ENCODE results near the gene RHBDL3. TPM values are rescaled to one million over a fixed set of nuclear protein-coding genes. Genes with fewer than 3 reads are reported as not detected.

RHBDL3 gene
- total RNA-seq, 4 donors from 2014 or later: 0.27 to 0.64 TPM; not detected in 2

- intact Hi-C loops (cut with DNase I; ENCODE audit: low total_unique reads): no loop called here
- in situ Hi-C loops (cut with MboI; ENCODE audit: low pct_ligation_motif_present in 1 of 4, low pct_unique_long_range_greater_than_20kb in 1 of 4, low sequenced_read_pairs in 3 of 4): no loop called here
- Histone ChIP-seq H3K36me3 (no peaks in the 10 kb centered on the region), H3K9me3 (no peaks in the 10 kb centered on the region), H3K27me3 (peaks cover 82% of the 10 kb centered on the region), H3K27ac (no peak overlapping the region), H3K4me3 (no peak overlapping the region), H3K4me1 (peaks cover 9 to 25% (median 22%) of the 10 kb centered on the region in 4 donors)
- no peak for DNase-seq
- no peak for TF ChIP-seq CTCF (IDR thresholded peaks at IDR 0.05)
- TF ChIP-seq EP300 (IDR thresholded peaks at IDR 0.05; ENCODE audit: low read depth): no peak
- no peak for TF ChIP-seq POLR2AphosphoS5 (IDR thresholded peaks at IDR 0.05)
- TF ChIP-seq POLR2A (IDR thresholded peaks at IDR 0.05): no peak
- WGBS, 2 donors (ENCODE audit: low coverage in 1 of 2): 80% methylated on average over 11 of the region's 11 CpGs; no CpG with 5 or more reads in 1 of the 2 donors
These were observed 3.7 kb downstream of the RHBDL3 start for GRCh38 chr17:32269377-32269776.

- H3K36me3 ChIP-seq: no peaks in the 10 kb centered on the region
- intact Hi-C loops (cut with DNase I; ENCODE audit: low total_unique reads): no loop called here
- TF ChIP-seq EP300 (IDR thresholded peaks at IDR 0.05; ENCODE audit: low read depth): no peak
- TF ChIP-seq POLR2A (IDR thresholded peaks at IDR 0.05): no peak
- TF ChIP-seq POLR2AphosphoS5 (IDR thresholded peaks at IDR 0.05): no peak
- H3K4me1 ChIP-seq: peaks cover 5 to 9% (median 7%) of the 10 kb centered on the region in 4 donors
- 75 to 89% methylated on average over 8 of the region's 8 CpGs for WGBS, 2 donors (ENCODE audit: low coverage in 1 of 2)
- in situ Hi-C loops (cut with MboI; ENCODE audit: low pct_ligation_motif_present in 1 of 4, low pct_unique_long_range_greater_than_20kb in 1 of 4, low sequenced_read_pairs in 3 of 4): no loop called here
- H3K27me3 ChIP-seq: peaks cover 62% of the 10 kb centered on the region
- no peak for DNase-seq
- H3K9me3 ChIP-seq: no peaks in the 10 kb centered on the region
- H3K27ac ChIP-seq: no peak overlapping the region
- H3K4me3 ChIP-seq: no peak overlapping the region
These were observed 6.2 kb downstream of the RHBDL3 start for GRCh38 chr17:32271844-32272243.

- H3K27ac ChIP-seq: no peak overlapping the region
These were observed 8.5 kb downstream of the RHBDL3 start for GRCh38 chr17:32274101-32274500.

GRCh38 chr17:32274643-32275042, 9.0 kb downstream of the RHBDL3 start:
- TF ChIP-seq POLR2AphosphoS5 (IDR thresholded peaks at IDR 0.05) (no peak), CTCF (IDR thresholded peaks at IDR 0.05) (no peak), POLR2A (IDR thresholded peaks at IDR 0.05) (no peak), EP300 (IDR thresholded peaks at IDR 0.05; ENCODE audit: low read depth) (no peak)
- H3K4me1 ChIP-seq: no peaks in the 10 kb centered on the region
- H3K4me3 ChIP-seq: no peak overlapping the region
- H3K27ac ChIP-seq: no peak overlapping the region
- in situ Hi-C loops (cut with MboI; ENCODE audit: low pct_ligation_motif_present in 1 of 4, low pct_unique_long_range_greater_than_20kb in 1 of 4, low sequenced_read_pairs in 3 of 4): no loop called here
- 83 to 85% methylated on average over 4 to 6 of the region's 6 CpGs for WGBS, 2 donors (ENCODE audit: low coverage in 1 of 2)
- DNase-seq: no peak
- H3K9me3 ChIP-seq: no peaks in the 10 kb centered on the region
- H3K36me3 ChIP-seq: no peaks in the 10 kb centered on the region
- peaks cover 34% of the 10 kb centered on the region for H3K27me3 ChIP-seq
- intact Hi-C loops (cut with DNase I; ENCODE audit: low total_unique reads): no loop called here

More at GRCh38 chr17:32274101-32274500, 8.5 kb downstream of the RHBDL3 start:
- DNase-seq: no peak
- intact Hi-C loops (cut with DNase I; ENCODE audit: low total_unique reads) (no loop called here), in situ Hi-C loops (cut with MboI; ENCODE audit: low pct_ligation_motif_present in 1 of 4, low pct_unique_long_range_greater_than_20kb in 1 of 4, low sequenced_read_pairs in 3 of 4) (no loop called here)
- 70 to 85% methylated on average over 2 to 5 of the region's 5 CpGs for WGBS, 2 donors (ENCODE audit: low coverage in 1 of 2)
- Histone ChIP-seq H3K4me1 (no peaks in the 10 kb centered on the region), H3K27me3 (peaks cover 40% of the 10 kb centered on the region), H3K4me3 (no peak overlapping the region), H3K9me3 (no peaks in the 10 kb centered on the region), H3K36me3 (no peaks in the 10 kb centered on the region)
- TF ChIP-seq EP300 (IDR thresholded peaks at IDR 0.05; ENCODE audit: low read depth): no peak
- TF ChIP-seq POLR2AphosphoS5 (IDR thresholded peaks at IDR 0.05): no peak
- TF ChIP-seq POLR2A (IDR thresholded peaks at IDR 0.05): no peak

- intact Hi-C loops (cut with DNase I; ENCODE audit: low total_unique reads) (no loop called here), in situ Hi-C loops (cut with MboI; ENCODE audit: low pct_ligation_motif_present in 1 of 4, low pct_unique_long_range_greater_than_20kb in 1 of 4, low sequenced_read_pairs in 3 of 4) (no loop called here)
- 57% methylated on average over 19 of the region's 19 CpGs; no CpG with 5 or more reads in 1 of the 2 donors for WGBS, 2 donors (ENCODE audit: low coverage in 1 of 2)
These were observed 9.7 kb downstream of the RHBDL3 start for GRCh38 chr17:32275060-32276042.

More at GRCh38 chr17:32275060-32276042, 9.7 kb downstream of the RHBDL3 start:
- no peak for DNase-seq
- Histone ChIP-seq H3K27me3 (peaks cover 27% of the 10 kb centered on the region), H3K27ac (no peak overlapping the region), H3K4me3 (no peak overlapping the region), H3K4me1 (no peaks in the 10 kb centered on the region), H3K9me3 (no peaks in the 10 kb centered on the region), H3K36me3 (no peaks in the 10 kb centered on the region)
- TF ChIP-seq CTCF (IDR thresholded peaks at IDR 0.05) (no peak), EP300 (IDR thresholded peaks at IDR 0.05; ENCODE audit: low read depth) (no peak), POLR2AphosphoS5 (IDR thresholded peaks at IDR 0.05) (no peak), POLR2A (IDR thresholded peaks at IDR 0.05) (no peak)
